Panc1 (cell line): ENCODE results near the gene CIAO3. TPM values are rescaled to one million over a fixed set of nuclear protein-coding genes. Genes with fewer than 3 reads are reported as not detected.

Source experiments
- ATAC-seq: fragments of 200-7000 bp; cut with Tn5 transposase; 2 replicates; pipeline ENCODE4 v1.9.1; 2020; ENCODE audit warnings: mild to moderate bottlenecking, moderate library complexity
- BruUV-seq: library from RNA; stranded (reverse); fragments of 400-500 nt; replicated peaks from 2 replicates; lab custom pipeline; 2021; lab: Mats Ljungman, UMichigan
- CTCF ChIA-PET: fragments of 300-600 bp; sonication (Branson Sonifier 250); formaldehyde crosslinking; loops from one replicate; lab custom pipeline; 2022; ENCODE audit warnings: antibody characterized with exemption; lab: Charles Lee
- POLR2A ChIA-PET: fragments of 300-600 bp; sonication (Branson Sonifier 250); formaldehyde crosslinking; loops from one replicate; lab custom pipeline; 2022; ENCODE audit warnings: antibody characterized with exemption; lab: Charles Lee
- DNase-seq: peaks from one replicate; pipeline ENCODE4 v3.0.0-alpha.2; 2010; ENCODE audit warnings: low read depth, low spot score
- H3K27ac ChIP-seq: 2 replicates; pipeline ENCODE4 v1.5.1; 2011; ENCODE audit warnings: mild to moderate bottlenecking, low read length, inconsistent platforms
- H3K27me3 ChIP-seq: fragments of 200-500 bp; sonication (Bioruptor generic); 2 replicates; pipeline ENCODE4 v1.6.0; 2014; ENCODE audit warnings: low read length, inconsistent platforms; ENCODE audit not compliant: control insufficient read depth, insufficient read depth
- H3K36me3 ChIP-seq: fragments of 200-500 bp; sonication (Bioruptor generic); 2 replicates; pipeline ENCODE4 v1.5.1; 2014; ENCODE audit warnings: inconsistent platforms, mild to moderate bottlenecking, low read length, moderate library complexity; ENCODE audit not compliant: control insufficient read depth, insufficient read depth
- H3K4me1 ChIP-seq: 2 replicates; pipeline ENCODE4 v1.5.1; 2011; ENCODE audit warnings: inconsistent platforms, mild to moderate bottlenecking, low read length, moderate library complexity; ENCODE audit not compliant: control insufficient read depth, insufficient read depth
- H3K4me3 ChIP-seq, 2 experiments: 2 replicates each; pipeline ENCODE4 v1.5.1; 2011 to 2012; ENCODE audit warnings: low read depth in 2 of 2, low read length in 2 of 2, mild to moderate bottlenecking in 2 of 2, inconsistent platforms in 1 of 2, moderate library complexity in 1 of 2
- H3K9me3 ChIP-seq: fragments of 200-500 bp; sonication (Bioruptor generic); 2 replicates; pipeline ENCODE4 v1.5.1; 2014; ENCODE audit warnings: low read depth, mild to moderate bottlenecking, inconsistent platforms, low read length, moderate library complexity; ENCODE audit not compliant: control insufficient read depth, insufficient read depth
- POLR2AphosphoS5 ChIP-seq: IDR thresholded peaks from 2 replicates; pipeline ENCODE4 v1.6.1; 2012; ENCODE audit warnings: mild to moderate bottlenecking, low read depth, low read length, moderate library complexity
- SIN3A ChIP-seq: IDR thresholded peaks from 2 replicates; pipeline ENCODE4 v1.6.1; 2012; ENCODE audit warnings: low read depth, mild to moderate bottlenecking, low read length, moderate library complexity, borderline replicate concordance; ENCODE audit not compliant: insufficient read depth
- TCF7L2 ChIP-seq: IDR thresholded peaks from 2 replicates; pipeline ENCODE4 v1.6.1; 2011; ENCODE audit warnings: mild to moderate bottlenecking, low read depth, low read length, inconsistent platforms
- in situ Hi-C: cut with HindIII; loops from 2 replicates; pipeline ENCODE4 v1.10.0; 2016; ENCODE audit warnings: low sequenced_read_pairs, low pct_unique_long_range_greater_than_20kb
- intact Hi-C: fragments of 100-400 bp; cut with micrococcal nuclease; formaldehyde crosslinking; loops from one replicate; pipeline ENCODE4 v1.10.0; 2022; ENCODE audit not compliant: unreplicated experiment
- total RNA-seq: library from RNA; stranded (reverse); gene quantifications from one replicate; pipeline ENCODE4 v1.2.1, GENCODE V29; 2021; ENCODE audit not compliant: unreplicated experiment
- TF ChIP-seq, protein P1 (sequence below): fragments of 450-650 bp; IDR thresholded peaks from 2 replicates; pipeline ENCODE4 v1.5.1; 2017; ENCODE audit warnings: mild to moderate bottlenecking
- TF ChIP-seq, protein P2 (sequence below), 2 experiments: IDR thresholded peaks; 2 replicates each; pipeline ENCODE4 v1.6.1; 2011 to 2012; ENCODE audit warnings: low read depth in 2 of 2, control low read depth in 1 of 2, low read length in 1 of 2, mild to moderate bottlenecking in 1 of 2, moderate library complexity in 1 of 2; ENCODE audit not compliant: insufficient read depth in 1 of 2

CIAO3 gene
- total RNA-seq, 1 experiment from 2014 or later = 34.0 TPM

GRCh38 chr16:766008-766819 lies 25.4 kb upstream of the CIAO3 start:
- Histone ChIP-seq H3K27ac (no peak overlapping the region), H3K36me3 (no peaks in the 10 kb centered on the region), H3K27me3 (no peaks in the 10 kb centered on the region), H3K4me1 (peaks cover 10% of the 10 kb centered on the region), H3K9me3 (no peaks in the 10 kb centered on the region), H3K4me3 (no peak overlapping the region)
- CTCF ChIA-PET = interaction anchor here (0.5 kb wide), 1 partner anchor 20 kb away, joined by 3 read pairs; no protein-coding TSS in a partner anchor
- POLR2A ChIA-PET = interaction anchor here (1.1 kb wide), 1 partner anchor 11 kb away, joined by 11 read pairs; no protein-coding TSS in a partner anchor
- ATAC-seq (no peak), DNase-seq (no peak)
- no peak for TF ChIP-seq TCF7L2
- TF ChIP-seq, protein P1, sequence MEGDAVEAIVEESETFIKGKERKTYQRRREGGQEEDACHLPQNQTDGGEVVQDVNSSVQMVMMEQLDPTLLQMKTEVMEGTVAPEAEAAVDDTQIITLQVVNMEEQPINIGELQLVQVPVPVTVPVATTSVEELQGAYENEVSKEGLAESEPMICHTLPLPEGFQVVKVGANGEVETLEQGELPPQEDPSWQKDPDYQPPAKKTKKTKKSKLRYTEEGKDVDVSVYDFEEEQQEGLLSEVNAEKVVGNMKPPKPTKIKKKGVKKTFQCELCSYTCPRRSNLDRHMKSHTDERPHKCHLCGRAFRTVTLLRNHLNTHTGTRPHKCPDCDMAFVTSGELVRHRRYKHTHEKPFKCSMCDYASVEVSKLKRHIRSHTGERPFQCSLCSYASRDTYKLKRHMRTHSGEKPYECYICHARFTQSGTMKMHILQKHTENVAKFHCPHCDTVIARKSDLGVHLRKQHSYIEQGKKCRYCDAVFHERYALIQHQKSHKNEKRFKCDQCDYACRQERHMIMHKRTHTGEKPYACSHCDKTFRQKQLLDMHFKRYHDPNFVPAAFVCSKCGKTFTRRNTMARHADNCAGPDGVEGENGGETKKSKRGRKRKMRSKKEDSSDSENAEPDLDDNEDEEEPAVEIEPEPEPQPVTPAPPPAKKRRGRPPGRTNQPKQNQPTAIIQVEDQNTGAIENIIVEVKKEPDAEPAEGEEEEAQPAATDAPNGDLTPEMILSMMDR = no peak
- TF ChIP-seq POLR2AphosphoS5 = no peak
- TF ChIP-seq, protein P2, sequence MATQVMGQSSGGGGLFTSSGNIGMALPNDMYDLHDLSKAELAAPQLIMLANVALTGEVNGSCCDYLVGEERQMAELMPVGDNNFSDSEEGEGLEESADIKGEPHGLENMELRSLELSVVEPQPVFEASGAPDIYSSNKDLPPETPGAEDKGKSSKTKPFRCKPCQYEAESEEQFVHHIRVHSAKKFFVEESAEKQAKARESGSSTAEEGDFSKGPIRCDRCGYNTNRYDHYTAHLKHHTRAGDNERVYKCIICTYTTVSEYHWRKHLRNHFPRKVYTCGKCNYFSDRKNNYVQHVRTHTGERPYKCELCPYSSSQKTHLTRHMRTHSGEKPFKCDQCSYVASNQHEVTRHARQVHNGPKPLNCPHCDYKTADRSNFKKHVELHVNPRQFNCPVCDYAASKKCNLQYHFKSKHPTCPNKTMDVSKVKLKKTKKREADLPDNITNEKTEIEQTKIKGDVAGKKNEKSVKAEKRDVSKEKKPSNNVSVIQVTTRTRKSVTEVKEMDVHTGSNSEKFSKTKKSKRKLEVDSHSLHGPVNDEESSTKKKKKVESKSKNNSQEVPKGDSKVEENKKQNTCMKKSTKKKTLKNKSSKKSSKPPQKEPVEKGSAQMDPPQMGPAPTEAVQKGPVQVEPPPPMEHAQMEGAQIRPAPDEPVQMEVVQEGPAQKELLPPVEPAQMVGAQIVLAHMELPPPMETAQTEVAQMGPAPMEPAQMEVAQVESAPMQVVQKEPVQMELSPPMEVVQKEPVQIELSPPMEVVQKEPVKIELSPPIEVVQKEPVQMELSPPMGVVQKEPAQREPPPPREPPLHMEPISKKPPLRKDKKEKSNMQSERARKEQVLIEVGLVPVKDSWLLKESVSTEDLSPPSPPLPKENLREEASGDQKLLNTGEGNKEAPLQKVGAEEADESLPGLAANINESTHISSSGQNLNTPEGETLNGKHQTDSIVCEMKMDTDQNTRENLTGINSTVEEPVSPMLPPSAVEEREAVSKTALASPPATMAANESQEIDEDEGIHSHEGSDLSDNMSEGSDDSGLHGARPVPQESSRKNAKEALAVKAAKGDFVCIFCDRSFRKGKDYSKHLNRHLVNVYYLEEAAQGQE (IDR thresholded peaks at IDR 0.05; ENCODE audit: insufficient read depth in 1 of 2, low read depth in 2 of 2, low read length in 1 of 2) = no peak
- TF ChIP-seq SIN3A = no peak
- BruUV-seq = no TSS peak
- intact Hi-C loops (no loop called here), in situ Hi-C loops (no loop called here)

GRCh38 chr16:765488-765865 lies 24.7 kb upstream of the CIAO3 start:
- intact Hi-C loops = no loop called here
- ChIA-PET CTCF (no interaction called here), POLR2A (interaction anchor here (1.1 kb wide), 1 partner anchor 11 kb away, joined by 11 read pairs; no protein-coding TSS in a partner anchor)
- Histone ChIP-seq H3K27ac (no peak overlapping the region), H3K4me1 (peaks cover 17% of the 10 kb centered on the region), H3K9me3 (no peaks in the 10 kb centered on the region), H3K36me3 (no peaks in the 10 kb centered on the region), H3K27me3 (no peaks in the 10 kb centered on the region), H3K4me3 (no peak overlapping the region)
- TF ChIP-seq, protein P1 = no peak
- TF ChIP-seq SIN3A (no peak), POLR2AphosphoS5 (no peak), TCF7L2 (no peak)
- TF ChIP-seq, protein P2 (IDR thresholded peaks at IDR 0.05; ENCODE audit: insufficient read depth in 1 of 2, low read depth in 2 of 2, low read length in 1 of 2) = no peak
- DNase-seq (no peak), ATAC-seq (no peak)
- BruUV-seq = no TSS peak
- in situ Hi-C loops = no loop called here
